SH-SY5Y (cell line): ENCODE data around the gene HEPH.

Experiments
- GATA2 ChIP-seq: IDR thresholded peaks from 2 replicates; pipeline ENCODE4 v1.6.1; 2011; ENCODE audit warnings: mild to moderate bottlenecking, low read depth, low read length
- GATA3 ChIP-seq: IDR thresholded peaks from 2 replicates; pipeline ENCODE4 v1.6.1; 2011; ENCODE audit warnings: low read depth, mild to moderate bottlenecking, low read length, moderate library complexity

The HEPH gene

DNA sequence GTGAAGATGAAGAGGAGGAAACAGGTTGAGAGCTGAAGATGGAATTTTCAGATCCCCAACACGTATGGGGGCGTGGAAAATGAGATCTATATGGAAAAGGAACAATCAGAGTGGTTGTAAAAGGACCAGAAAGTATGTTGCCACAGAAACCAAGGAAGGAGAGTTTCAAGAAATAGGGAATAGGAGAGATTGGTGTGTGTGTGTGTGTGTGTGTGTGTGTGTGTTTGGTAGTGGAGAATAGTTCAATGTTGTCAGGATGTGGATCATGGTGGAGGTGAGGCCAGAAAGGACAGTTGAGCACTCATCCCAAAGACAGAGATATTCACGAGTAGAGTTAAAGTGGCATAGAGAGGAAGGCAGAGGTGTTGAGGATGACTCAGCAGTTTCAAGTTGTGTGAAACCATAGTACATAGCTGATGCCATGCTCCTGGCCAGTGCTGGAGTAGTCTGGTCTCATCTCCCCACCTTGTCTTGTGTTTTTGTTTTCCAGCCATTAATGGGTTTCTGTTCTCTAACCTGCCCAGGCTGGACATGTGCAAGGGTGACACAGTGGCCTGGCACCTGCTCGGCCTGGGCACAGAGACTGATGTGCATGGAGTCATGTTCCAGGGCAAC is 36.1 kb downstream of the HEPH start:
- TF ChIP-seq GATA2 (no peak), GATA3 (no peak)

DNA sequence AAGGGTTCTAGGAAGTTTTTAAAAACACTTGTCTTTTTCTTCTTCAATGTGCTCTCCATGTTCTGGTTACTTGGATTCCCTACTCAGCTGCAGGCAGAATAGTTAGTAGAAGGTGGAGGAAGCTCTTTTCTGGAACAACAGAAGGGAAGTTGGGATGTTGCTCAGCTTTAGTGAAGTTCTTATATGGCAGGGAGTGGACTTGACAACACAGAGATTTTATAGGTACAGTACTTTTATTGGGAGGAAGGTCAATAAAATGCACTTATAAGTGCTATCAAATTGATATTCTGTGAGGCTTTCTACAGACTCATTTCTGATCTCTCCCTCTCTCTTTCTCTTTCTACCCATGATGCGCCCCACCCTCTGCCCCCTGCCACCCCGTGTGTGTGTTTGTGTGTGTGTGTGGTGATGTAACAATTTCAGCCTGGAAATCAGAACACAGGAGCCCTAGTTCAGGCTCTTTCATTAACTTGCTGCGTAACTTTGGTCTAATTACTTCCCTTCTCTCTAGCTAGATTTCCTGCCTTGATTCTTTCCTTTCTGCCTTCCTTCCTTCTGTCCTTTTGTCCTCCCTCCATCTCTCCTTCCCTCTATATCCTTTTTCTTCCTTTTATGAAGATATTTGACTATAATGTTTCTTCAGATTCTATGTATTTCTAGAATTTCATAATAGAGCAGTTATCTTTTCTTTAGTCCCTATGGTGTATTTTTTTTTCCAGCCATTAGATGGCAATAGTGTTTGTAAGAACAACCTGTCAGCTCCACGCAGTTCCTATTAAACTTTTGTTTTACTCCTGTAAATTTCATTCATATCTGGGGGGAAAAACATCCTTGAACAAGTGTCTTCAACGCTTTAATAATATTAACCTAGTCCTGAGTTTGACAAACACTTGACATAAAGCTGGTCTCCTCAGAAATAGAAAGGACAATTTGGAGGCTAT is 37.1 kb downstream of the HEPH start:
- no peak for TF ChIP-seq GATA3
- no peak for TF ChIP-seq GATA2

GRCh38 chrX:66203114-66203513 is 39.1 kb downstream of the HEPH start:
- TF ChIP-seq GATA2 (no peak), GATA3 (no peak)

GRCh38 chrX:66221856-66222255 is 57.8 kb downstream of the HEPH start:
- TF ChIP-seq GATA3: no peak
- no peak for TF ChIP-seq GATA2

DNA sequence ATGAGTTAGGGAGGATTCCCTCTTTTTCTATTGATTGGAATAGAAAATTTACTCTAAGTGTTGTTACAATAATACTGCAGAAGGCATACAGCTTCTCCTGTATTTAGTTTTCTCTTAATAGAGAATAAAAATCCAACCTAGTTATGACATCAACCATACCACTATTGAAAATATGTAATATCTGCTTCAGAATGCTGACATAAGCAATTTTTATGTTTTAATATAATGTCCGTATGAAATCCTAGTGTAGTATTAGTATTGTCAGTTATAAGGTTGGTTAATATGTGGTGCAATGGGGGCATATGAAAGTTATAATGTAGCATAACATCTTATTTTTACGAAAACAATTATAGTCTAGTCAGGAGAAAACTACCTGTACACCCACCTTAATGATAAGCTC is 68.2 kb downstream of the HEPH start:
- no peak for TF ChIP-seq GATA2
- no peak for TF ChIP-seq GATA3

DNA sequence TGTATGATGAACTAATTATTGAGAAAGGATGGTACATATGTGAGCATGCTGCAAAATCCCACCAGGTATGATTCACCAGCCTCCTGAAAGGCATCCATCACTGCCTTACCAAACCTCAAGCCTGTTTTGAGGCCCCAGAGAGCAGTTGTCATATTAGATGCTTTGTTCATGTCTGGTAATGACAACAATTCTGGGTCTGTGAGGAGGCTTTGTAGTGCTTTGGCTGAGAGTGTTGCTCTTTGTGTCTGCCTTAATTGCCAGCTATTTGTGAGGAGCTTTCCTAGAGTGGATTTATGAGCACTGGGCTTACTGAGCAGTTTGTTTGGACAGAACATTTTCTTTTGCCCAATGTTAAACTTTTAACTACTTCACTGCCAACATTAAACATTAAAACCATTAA is 69.2 kb downstream of the HEPH start:
- no peak for TF ChIP-seq GATA3
- TF ChIP-seq GATA2: no peak

DNA sequence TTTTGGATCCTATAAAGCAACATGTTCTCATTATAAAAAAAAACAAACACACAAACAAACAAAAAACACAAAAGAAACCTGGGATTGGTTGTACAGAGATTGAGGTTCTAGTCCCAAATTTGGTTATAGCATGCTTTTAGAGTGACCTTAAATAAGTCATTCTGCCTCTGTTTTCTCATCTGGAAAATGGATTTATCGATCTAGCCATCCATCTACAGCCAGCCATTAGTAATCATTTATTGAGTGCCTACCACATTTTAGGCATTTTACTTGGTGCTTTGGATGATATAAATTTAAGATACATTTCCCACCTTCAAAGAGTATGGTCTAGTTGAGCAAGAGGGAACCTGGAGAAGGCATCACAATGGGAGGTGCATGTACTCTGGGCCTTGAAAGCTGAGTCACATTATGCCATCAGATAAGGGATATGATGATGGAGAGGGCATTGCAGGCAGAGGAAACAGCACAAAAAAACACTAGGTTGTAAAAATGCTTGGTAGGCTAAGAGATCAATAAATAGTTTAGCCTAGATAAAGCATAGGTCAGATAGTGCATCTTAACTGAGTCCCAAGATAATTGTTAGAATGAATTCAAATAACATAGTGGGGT is 91.4 kb downstream of the HEPH start:
- no peak for TF ChIP-seq GATA2
- TF ChIP-seq GATA3: no peak

- TF ChIP-seq GATA2 (no peak), GATA3 (no peak)
These were observed 98.8 kb downstream of the HEPH start for GRCh38 chrX:66262807-66263206.
